ENCODE measurements around the gene TJP3.

DNA sequence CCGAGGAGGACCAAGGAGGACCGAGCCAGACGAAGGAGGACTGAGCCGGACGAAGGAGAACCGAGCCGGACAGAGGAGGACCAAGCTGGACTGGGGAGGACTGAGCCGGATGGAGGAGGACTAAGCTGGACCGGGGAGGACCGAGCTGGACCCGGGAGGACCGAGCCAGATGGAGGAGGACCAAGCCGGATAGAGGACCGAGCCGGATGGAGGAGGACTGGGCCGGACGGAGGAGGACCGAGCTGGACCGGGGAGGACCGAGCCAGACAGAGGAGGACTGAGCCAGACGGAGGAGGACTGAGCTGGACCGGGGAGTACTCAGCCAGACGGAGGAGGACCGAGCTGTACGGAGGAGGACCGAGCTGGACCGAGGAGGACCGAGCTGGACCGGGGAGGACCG, 11.1 kb upstream of the TJP3 start:
- TF ChIP-seq, protein P1, sequence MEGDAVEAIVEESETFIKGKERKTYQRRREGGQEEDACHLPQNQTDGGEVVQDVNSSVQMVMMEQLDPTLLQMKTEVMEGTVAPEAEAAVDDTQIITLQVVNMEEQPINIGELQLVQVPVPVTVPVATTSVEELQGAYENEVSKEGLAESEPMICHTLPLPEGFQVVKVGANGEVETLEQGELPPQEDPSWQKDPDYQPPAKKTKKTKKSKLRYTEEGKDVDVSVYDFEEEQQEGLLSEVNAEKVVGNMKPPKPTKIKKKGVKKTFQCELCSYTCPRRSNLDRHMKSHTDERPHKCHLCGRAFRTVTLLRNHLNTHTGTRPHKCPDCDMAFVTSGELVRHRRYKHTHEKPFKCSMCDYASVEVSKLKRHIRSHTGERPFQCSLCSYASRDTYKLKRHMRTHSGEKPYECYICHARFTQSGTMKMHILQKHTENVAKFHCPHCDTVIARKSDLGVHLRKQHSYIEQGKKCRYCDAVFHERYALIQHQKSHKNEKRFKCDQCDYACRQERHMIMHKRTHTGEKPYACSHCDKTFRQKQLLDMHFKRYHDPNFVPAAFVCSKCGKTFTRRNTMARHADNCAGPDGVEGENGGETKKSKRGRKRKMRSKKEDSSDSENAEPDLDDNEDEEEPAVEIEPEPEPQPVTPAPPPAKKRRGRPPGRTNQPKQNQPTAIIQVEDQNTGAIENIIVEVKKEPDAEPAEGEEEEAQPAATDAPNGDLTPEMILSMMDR (conservative IDR thresholded peaks at IDR 0.05; ENCODE audit: low read depth, low read length), result no peak
- no peak for TF ChIP-seq EZH2 (IDR thresholded peaks at IDR 0.05; ENCODE audit: borderline replicate concordance, low read depth, low read length, poor library complexity, severe bottlenecking)
